H9 (cell line): ENCODE measurements around the gene WDSUB1. TPM values are rescaled to one million over a fixed set of nuclear protein-coding genes. Genes with fewer than 3 reads are reported as not detected.

ENCODE experiments used
- DNase-seq: peaks from one replicate; pipeline ENCODE4 v3.0.0-alpha.2; 2017
- H2AFZ ChIP-seq: one replicate; pipeline ENCODE4 v1.6.1; 2013; ENCODE audit warnings: mild to moderate bottlenecking, low read length, control low read depth, moderate library complexity
- H2AK5ac ChIP-seq: 2 replicates; pipeline ENCODE4 v1.6.1; 2013; ENCODE audit warnings: low read length, control low read depth, mixed read lengths; ENCODE audit not compliant: insufficient read length
- H2BK120ac ChIP-seq: one replicate; pipeline ENCODE4 v1.6.1; 2013; ENCODE audit warnings: low read depth, mild to moderate bottlenecking, low read length, control low read depth, inconsistent platforms; ENCODE audit not compliant: poor library complexity, severe bottlenecking
- H2BK12ac ChIP-seq: 2 replicates; pipeline ENCODE4 v1.6.1; 2013; ENCODE audit warnings: low read length, control low read depth, mixed read lengths, low read depth; ENCODE audit not compliant: insufficient read length
- H2BK15ac ChIP-seq: 2 replicates; pipeline ENCODE4 v1.6.1; 2013; ENCODE audit warnings: low read depth, low read length, control low read depth
- H2BK20ac ChIP-seq: one replicate; pipeline ENCODE4 v1.6.1; 2013; ENCODE audit warnings: low read depth, mild to moderate bottlenecking, low read length, control low read depth, inconsistent platforms; ENCODE audit not compliant: poor library complexity, severe bottlenecking
- H2BK5ac ChIP-seq: 2 replicates; pipeline ENCODE4 v1.6.1; 2013; ENCODE audit warnings: low read length, control low read depth, mixed read lengths; ENCODE audit not compliant: insufficient read length
- H3K14ac ChIP-seq: 2 replicates; pipeline ENCODE4 v1.6.1; 2013; ENCODE audit warnings: low read length, control low read depth; ENCODE audit not compliant: insufficient read depth
- H3K18ac ChIP-seq: 2 replicates; pipeline ENCODE4 v1.6.1; 2013; ENCODE audit warnings: low read depth, mild to moderate bottlenecking, mixed read lengths, low read length, control low read depth; ENCODE audit not compliant: insufficient read length
- H3K23ac ChIP-seq: 2 replicates; pipeline ENCODE4 v1.6.1; 2013; ENCODE audit warnings: low read length, control low read depth, mixed read lengths, low read depth; ENCODE audit not compliant: insufficient read length
- H3K23me2 ChIP-seq: 2 replicates; pipeline ENCODE4 v1.6.1; 2013; ENCODE audit warnings: low read depth, mild to moderate bottlenecking, mixed read lengths, low read length, control low read depth; ENCODE audit not compliant: insufficient read length, poor library complexity, severe bottlenecking
- H3K27ac ChIP-seq: 2 replicates; pipeline ENCODE4 v1.5.1; 2013; ENCODE audit warnings: low read length, control low read depth, mixed read lengths, low read depth; ENCODE audit not compliant: insufficient read length
- H3K27me3 ChIP-seq: 2 replicates; pipeline ENCODE4 v1.6.1; 2013; ENCODE audit warnings: low read length, control low read depth, inconsistent platforms; ENCODE audit not compliant: insufficient read depth
- H3K4ac ChIP-seq: 2 replicates; pipeline ENCODE4 v1.6.1; 2013; ENCODE audit warnings: low read depth, mild to moderate bottlenecking, control low read depth, inconsistent platforms, low read length, moderate library complexity
- H3K4me1 ChIP-seq: 2 replicates; pipeline ENCODE4 v1.6.1; 2013; ENCODE audit warnings: low read length, control low read depth, inconsistent platforms; ENCODE audit not compliant: insufficient read depth
- H3K4me2 ChIP-seq: 2 replicates; pipeline ENCODE4 v1.6.1; 2013; ENCODE audit warnings: low read length, control low read depth, mixed read lengths; ENCODE audit not compliant: insufficient read length, insufficient read depth
- H3K56ac ChIP-seq: 2 replicates; pipeline ENCODE4 v1.6.1; 2013; ENCODE audit warnings: low read depth, mild to moderate bottlenecking, mixed read lengths, low read length, control low read depth; ENCODE audit not compliant: insufficient read length
- H3K79me1 ChIP-seq: 2 replicates; pipeline ENCODE4 v1.6.1; 2013; ENCODE audit warnings: low read depth, mild to moderate bottlenecking, moderate library complexity, low read length, control low read depth, inconsistent platforms; ENCODE audit not compliant: insufficient read depth, poor library complexity, severe bottlenecking
- H3K79me2 ChIP-seq: 2 replicates; pipeline ENCODE4 v1.6.1; 2013; ENCODE audit warnings: low read length, control low read depth, inconsistent platforms; ENCODE audit not compliant: insufficient read depth
- H3K9ac ChIP-seq: 2 replicates; pipeline ENCODE4 v1.6.1; 2013; ENCODE audit warnings: low read length, control low read depth, mixed read lengths; ENCODE audit not compliant: insufficient read length; ENCODE audit errors: extremely low read depth
- H3K9me3 ChIP-seq: one replicate; pipeline ENCODE4 v1.6.1; 2013; ENCODE audit warnings: low read depth, low read length, inconsistent platforms; ENCODE audit not compliant: control insufficient read depth
- H3T11ph ChIP-seq: one replicate; pipeline ENCODE4 v1.6.1; 2013; ENCODE audit warnings: mild to moderate bottlenecking, low read length, control low read depth, inconsistent platforms
- H4K20me1 ChIP-seq: one replicate; pipeline ENCODE4 v1.6.1; 2013; ENCODE audit not compliant: control insufficient read depth, insufficient read length, insufficient read depth
- H4K5ac ChIP-seq: 2 replicates; pipeline ENCODE4 v1.6.1; 2013; ENCODE audit warnings: low read depth, mild to moderate bottlenecking, mixed read lengths, low read length, control low read depth; ENCODE audit not compliant: insufficient read length
- H4K8ac ChIP-seq: replicated peaks from 2 replicates; pipeline ENCODE4 v1.6.1; 2013; ENCODE audit warnings: low read length, control low read depth, mixed read lengths, low read depth; ENCODE audit not compliant: insufficient read length
- H4K91ac ChIP-seq: 2 replicates; pipeline ENCODE4 v1.6.1; 2013; ENCODE audit warnings: low read depth, mild to moderate bottlenecking, moderate library complexity, mixed read lengths, low read length, control low read depth; ENCODE audit not compliant: insufficient read length
- H3K27ac Mint-ChIP-seq, 3 experiments: 2 replicates in 2 of 3; 3 replicates in 1 of 3; pipeline ENCODE4 v1.8.0; 2020 to 2021; ENCODE audit warnings: mixed read lengths in 3 of 3, mild to moderate bottlenecking in 1 of 3, moderate library complexity in 1 of 3
- H3K27me3 Mint-ChIP-seq: 2 replicates; pipeline ENCODE4 v1.8.0; 2021; ENCODE audit warnings: low read depth, mild to moderate bottlenecking, moderate library complexity, mixed read lengths
- H3K36me3 Mint-ChIP-seq, 3 experiments: 2 replicates in 2 of 3; 3 replicates in 1 of 3; pipeline ENCODE4 v1.8.0; 2020 to 2021; ENCODE audit warnings: low read depth in 3 of 3, mixed read lengths in 3 of 3; ENCODE audit not compliant: insufficient read depth in 1 of 3
- H3K4me1 Mint-ChIP-seq, 2 experiments: 2 replicates each; pipeline ENCODE4 v1.8.0; 2020; ENCODE audit warnings: mixed read lengths in 2 of 2
- H3K4me3 Mint-ChIP-seq, 2 experiments: 2 replicates in 1 of 2; 3 replicates in 1 of 2; pipeline ENCODE4 v1.8.0; 2020 to 2021; ENCODE audit warnings: mild to moderate bottlenecking in 2 of 2, mixed read lengths in 2 of 2, moderate library complexity in 1 of 2
- H3K9me3 Mint-ChIP-seq, 2 experiments: 2 replicates in 1 of 2; 3 replicates in 1 of 2; pipeline ENCODE4 v1.8.0; 2020; ENCODE audit warnings: mild to moderate bottlenecking in 2 of 2, mixed read lengths in 2 of 2, moderate library complexity in 1 of 2
- WGBS: extraction: QIAGEN DNeasy Blood & Tissue Kit; methylation state at CpG from one replicate; pipeline ENCODE4 v1.1.7; 2013; ENCODE audit warnings: missing lambda C conversion rate, low lambda C conversion rate, mixed read lengths; ENCODE audit not compliant: insufficient read length; ENCODE audit errors: extremely low coverage; 5-methylcytosine and 5-hydroxymethylcytosine counted together
- total RNA-seq: library from RNA; stranded (reverse); gene quantifications from 2 replicates; pipeline ENCODE4 v1.2.1, GENCODE V29; 2021
- TF ChIP-seq, protein P1 (sequence below): fragments of 200-600 bp; sonication (generic); conservative IDR thresholded peaks from 3 replicates; pipeline ENCODE4 v1.8.0; 2021; ENCODE audit warnings: antibody characterized with exemption, mild to moderate bottlenecking

Gene WDSUB1
- total RNA-seq, 1 experiment from 2014 or later = 5.5 TPM

DNA sequence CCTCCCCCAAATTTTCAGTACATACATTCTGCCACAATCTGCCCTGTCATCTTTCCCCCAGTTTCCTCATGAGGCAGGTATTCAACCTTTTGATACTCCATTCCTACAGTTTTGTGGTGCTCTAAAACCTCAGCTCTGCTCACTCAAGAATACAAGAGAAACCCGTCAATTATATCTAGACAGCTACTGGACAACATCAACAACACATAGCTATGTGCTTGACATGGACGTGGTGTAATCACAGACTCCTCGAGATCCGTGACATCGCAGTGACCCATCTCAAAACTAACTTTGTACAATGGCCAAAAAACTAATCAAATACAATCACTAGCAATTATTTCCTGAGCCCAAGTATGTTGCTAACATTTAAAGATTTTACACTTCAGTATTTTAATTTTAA, 23.6 kb downstream of the WDSUB1 start:
- no peak overlapping the region for H2BK15ac ChIP-seq
- no peaks in the 10 kb centered on the region for H3K27me3 ChIP-seq
- H2BK120ac ChIP-seq = no peak overlapping the region
- no peak overlapping the region for H3T11ph ChIP-seq
- H3K4me1 Mint-ChIP-seq = peaks cover 5 to 8% of the 10 kb centered on the region in 2 experiments
- no peak overlapping the region for H3K4me3 Mint-ChIP-seq
- no peak overlapping the region for H2AFZ ChIP-seq
- no peak overlapping the region for H4K5ac ChIP-seq
- no peak overlapping the region for H2BK5ac ChIP-seq
- no peak overlapping the region for H4K91ac ChIP-seq
- no peaks in the 10 kb centered on the region for H4K20me1 ChIP-seq
- no peak overlapping the region for H3K4ac ChIP-seq
- H3K27ac Mint-ChIP-seq = no peak overlapping the region
- H3K23me2 ChIP-seq = no peaks in the 10 kb centered on the region
- no peak overlapping the region for H3K27ac ChIP-seq
- no peak overlapping the region for H3K14ac ChIP-seq
- H3K9me3 ChIP-seq = no peaks in the 10 kb centered on the region
- H3K4me1 ChIP-seq = peaks cover 2% of the 10 kb centered on the region; the same call in 1 of the 2 replicates
- H3K9ac ChIP-seq = no peak overlapping the region
- no peak overlapping the region for H4K8ac ChIP-seq
- no peak for DNase-seq
- peaks cover 0 to 2% (median 0%) of the 10 kb centered on the region in 3 experiments; a peak in 1 of 7 replicates for H3K36me3 Mint-ChIP-seq
- no peak overlapping the region for H3K23ac ChIP-seq
- no peaks in the 10 kb centered on the region for H3K9me3 Mint-ChIP-seq
- TF ChIP-seq, protein P1, sequence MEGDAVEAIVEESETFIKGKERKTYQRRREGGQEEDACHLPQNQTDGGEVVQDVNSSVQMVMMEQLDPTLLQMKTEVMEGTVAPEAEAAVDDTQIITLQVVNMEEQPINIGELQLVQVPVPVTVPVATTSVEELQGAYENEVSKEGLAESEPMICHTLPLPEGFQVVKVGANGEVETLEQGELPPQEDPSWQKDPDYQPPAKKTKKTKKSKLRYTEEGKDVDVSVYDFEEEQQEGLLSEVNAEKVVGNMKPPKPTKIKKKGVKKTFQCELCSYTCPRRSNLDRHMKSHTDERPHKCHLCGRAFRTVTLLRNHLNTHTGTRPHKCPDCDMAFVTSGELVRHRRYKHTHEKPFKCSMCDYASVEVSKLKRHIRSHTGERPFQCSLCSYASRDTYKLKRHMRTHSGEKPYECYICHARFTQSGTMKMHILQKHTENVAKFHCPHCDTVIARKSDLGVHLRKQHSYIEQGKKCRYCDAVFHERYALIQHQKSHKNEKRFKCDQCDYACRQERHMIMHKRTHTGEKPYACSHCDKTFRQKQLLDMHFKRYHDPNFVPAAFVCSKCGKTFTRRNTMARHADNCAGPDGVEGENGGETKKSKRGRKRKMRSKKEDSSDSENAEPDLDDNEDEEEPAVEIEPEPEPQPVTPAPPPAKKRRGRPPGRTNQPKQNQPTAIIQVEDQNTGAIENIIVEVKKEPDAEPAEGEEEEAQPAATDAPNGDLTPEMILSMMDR = no peak
- H2AK5ac ChIP-seq = no peak overlapping the region
- H3K56ac ChIP-seq = no peak overlapping the region
- H3K79me2 ChIP-seq = no peaks in the 10 kb centered on the region
- no peaks in the 10 kb centered on the region for H3K79me1 ChIP-seq
- H2BK20ac ChIP-seq = no peak overlapping the region
- H2BK12ac ChIP-seq = no peak overlapping the region
- no CpG with 5 or more reads among the region's 5 CpGs for WGBS
- no peak overlapping the region for H3K18ac ChIP-seq
- H3K4me2 ChIP-seq = no peak overlapping the region
- no peaks in the 10 kb centered on the region for H3K27me3 Mint-ChIP-seq
